Measurements from ENCODE around the gene SUSD1.

DNA sequence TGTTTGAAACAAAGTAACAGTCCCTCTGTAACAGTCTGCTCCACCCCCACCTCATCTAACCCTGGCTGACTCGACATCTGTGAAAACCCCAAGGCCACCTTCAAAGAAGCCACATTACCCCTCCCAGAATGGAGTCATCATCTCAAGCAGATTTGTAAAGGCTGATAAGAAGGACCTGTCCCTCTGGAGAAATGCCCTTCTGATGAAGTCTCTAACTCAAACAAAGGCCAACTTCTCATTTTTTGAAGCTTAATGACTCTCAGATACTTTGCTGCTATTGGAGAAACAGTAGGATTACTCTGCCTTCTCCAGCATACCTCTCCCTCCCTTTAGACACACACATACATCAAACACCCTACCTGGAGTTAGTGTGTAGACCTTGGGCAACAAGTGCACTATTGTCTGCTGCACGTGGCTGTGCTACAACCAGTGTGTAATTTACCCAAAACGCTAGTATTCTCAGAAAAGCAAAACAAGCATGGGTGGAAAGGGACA, 5.3 kb upstream of the SUSD1 start:
- TF ChIP-seq, protein P1, sequence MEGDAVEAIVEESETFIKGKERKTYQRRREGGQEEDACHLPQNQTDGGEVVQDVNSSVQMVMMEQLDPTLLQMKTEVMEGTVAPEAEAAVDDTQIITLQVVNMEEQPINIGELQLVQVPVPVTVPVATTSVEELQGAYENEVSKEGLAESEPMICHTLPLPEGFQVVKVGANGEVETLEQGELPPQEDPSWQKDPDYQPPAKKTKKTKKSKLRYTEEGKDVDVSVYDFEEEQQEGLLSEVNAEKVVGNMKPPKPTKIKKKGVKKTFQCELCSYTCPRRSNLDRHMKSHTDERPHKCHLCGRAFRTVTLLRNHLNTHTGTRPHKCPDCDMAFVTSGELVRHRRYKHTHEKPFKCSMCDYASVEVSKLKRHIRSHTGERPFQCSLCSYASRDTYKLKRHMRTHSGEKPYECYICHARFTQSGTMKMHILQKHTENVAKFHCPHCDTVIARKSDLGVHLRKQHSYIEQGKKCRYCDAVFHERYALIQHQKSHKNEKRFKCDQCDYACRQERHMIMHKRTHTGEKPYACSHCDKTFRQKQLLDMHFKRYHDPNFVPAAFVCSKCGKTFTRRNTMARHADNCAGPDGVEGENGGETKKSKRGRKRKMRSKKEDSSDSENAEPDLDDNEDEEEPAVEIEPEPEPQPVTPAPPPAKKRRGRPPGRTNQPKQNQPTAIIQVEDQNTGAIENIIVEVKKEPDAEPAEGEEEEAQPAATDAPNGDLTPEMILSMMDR (IDR thresholded peaks at IDR 0.05; ENCODE audit: poor library complexity), result no peak
- TF ChIP-seq EZH2 (IDR thresholded peaks at IDR 0.05; ENCODE audit: borderline replicate concordance) (no peak), EZH2phosphoT487 (IDR thresholded peaks at IDR 0.05; ENCODE audit: low read depth, severe bottlenecking, unreplicated experiment) (no peak)
